Stimulated activated CD4-positive, alpha-beta T cell treated with anti-CD3 and anti-CD28 coated beads, TNF-alpha, amount 100 ng/mL, for 1 hour (primary cell): Measurements from ENCODE around the gene LRRC3.
A peak's percentile ranks its signal among the peaks of the same experiment; 100 is the strongest.

ENCODE experiments used
- DNase-seq, 3 donors: peaks; one replicate each; pipeline ENCODE4 v3.0.0-alpha.2; 2020; ENCODE audit warnings: low read depth in 3 of 3, low spot score in 1 of 3

The LRRC3 gene

GRCh38 chr21:44477131-44477530, 21.8 kb downstream of the LRRC3 start:
- no peak for DNase-seq

- no peak for DNase-seq
These were observed 22.4 kb downstream of the LRRC3 start for GRCh38 chr21:44477712-44478111.

GRCh38 chr21:44478124-44478800, 23.0 kb downstream of the LRRC3 start:
- no peak for DNase-seq

GRCh38 chr21:44478801-44479167, 23.5 kb downstream of the LRRC3 start:
- DNase-seq, result no peak

GRCh38 chr21:44479556-44480199, 24.4 kb downstream of the LRRC3 start:
- DNase-seq, result peak in 1 of 3 donors; percentile 24

- no peak for DNase-seq
These were observed 25.1 kb downstream of the LRRC3 start for GRCh38 chr21:44480200-44481053.

- no peak for DNase-seq
These were observed 27.4 kb downstream of the LRRC3 start for GRCh38 chr21:44482581-44483287.

GRCh38 chr21:44483288-44484237, 28.3 kb downstream of the LRRC3 start:
- no peak for DNase-seq

DNA sequence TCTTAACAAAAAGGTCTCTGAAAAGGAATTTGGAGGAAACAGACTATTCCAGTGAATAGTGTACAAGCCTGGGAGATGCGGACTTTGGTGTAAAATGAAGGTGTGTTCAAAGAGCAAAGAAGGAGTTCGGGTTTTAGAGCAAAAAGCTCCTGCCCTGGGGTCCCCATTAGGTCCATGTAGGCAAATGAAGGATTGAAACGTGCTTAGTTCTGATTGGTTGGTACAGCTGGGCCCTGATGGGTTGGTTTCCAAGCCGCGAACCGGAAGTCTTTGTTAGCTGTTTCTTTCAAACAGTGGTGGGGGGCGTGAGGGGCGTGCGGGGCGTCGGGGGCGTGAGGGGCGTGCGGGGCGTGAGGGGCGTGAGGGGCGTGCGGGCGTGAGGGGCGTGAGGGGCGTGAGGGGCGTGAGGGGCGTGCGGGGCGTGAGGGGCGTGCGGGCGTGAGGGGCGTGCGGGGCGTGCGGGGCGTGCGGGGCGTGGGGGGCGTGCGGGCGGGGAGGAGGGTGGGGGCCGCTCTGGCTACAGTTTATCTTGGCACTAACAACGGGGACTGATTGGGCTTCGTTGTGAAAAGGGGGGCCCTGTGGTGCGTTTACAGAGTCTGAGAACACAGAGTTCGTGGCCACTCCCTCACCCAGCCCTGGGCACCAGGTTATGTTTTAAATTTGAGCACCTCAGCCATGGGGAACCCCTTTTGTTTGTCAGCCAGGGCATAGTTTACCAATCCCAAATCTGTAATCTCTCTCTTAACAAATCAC, 29.4 kb downstream of the LRRC3 start:
- no peak for DNase-seq

GRCh38 chr21:44485254-44485793, 30.0 kb downstream of the LRRC3 start:
- peak in 1 of 3 donors; percentile 38 for DNase-seq

- no peak for DNase-seq
These were observed 30.5 kb downstream of the LRRC3 start for GRCh38 chr21:44485796-44486195.

DNA sequence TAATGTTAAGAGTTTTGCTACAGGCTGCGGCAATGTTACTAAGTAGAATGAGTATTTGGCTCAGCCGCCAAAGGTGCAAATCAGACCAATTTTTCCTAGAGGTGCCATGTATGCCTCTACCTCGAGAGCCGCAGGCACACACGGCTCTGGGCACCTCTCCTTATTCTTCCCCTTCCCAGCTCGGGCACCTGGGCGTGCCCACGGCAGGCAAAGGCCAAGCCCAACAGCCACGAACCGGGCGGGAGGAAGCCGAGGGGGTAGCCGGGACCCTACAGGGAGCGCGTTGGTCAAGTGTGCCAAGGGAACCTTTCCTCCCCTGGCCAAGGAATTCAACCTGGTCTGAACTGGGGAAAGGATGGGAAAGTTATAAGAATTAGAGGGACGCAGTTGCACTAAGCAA, 31.0 kb downstream of the LRRC3 start:
- no peak for DNase-seq

DNA sequence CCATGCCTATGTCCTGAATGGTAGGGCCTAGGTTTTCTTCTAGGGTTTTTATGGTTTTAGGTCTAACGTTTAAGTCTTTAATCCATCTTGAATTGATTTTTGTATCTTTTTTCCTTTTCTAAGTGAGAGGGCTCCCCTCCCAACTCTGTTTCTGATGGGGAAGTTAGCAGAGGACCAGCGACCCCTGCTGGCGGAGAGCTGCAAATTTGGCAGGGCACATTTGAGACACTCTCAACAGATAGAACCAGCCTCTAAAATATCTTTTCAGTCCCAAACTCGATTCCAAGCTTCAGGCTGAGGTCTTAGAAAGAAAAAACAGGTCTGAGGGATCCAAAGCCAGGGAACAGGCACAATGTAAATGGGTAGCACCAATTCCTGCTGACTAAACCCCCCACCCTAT, 32.5 kb downstream of the LRRC3 start:
- peak in 1 of 3 donors; percentile 26 for DNase-seq

DNA sequence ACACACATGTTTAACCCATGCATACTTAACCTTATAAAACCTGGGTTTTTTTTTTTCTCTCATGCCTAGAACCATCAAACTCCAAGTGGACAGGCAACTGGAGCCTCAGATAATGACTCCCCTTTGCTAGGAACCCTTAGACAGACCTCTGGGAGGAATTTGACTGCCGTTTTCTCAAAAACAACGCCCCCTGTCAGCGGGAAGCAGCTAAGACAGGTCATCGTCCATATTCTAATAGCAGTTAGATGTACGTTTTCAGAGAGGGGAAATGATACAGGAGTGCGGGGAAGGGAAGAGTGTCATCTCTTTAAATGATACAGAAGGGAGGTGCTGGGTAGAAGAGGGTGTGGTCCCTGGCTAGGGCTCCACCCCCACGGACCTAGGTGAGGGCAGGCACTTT, 34.7 kb downstream of the LRRC3 start:
- no peak for DNase-seq

DNA sequence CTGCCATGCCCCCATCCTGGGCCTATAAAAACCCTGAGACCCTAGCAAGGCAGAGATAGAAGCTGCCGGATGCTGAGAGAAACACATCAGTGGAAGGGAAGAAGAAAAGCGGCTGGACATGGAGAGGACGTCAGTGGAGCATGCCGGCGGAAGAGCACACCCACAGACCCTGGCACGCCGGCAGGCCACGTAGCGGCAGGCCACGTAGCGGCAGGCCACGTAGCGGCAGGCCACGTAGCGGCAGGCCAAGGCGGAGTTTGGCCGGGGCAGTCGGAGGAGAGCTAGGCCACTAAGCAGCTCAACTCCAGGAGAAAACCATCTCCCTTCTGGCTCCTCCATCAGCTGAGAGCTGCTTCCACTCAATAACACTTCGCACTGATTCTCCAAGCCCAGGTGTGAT, 35.1 kb downstream of the LRRC3 start:
- no peak for DNase-seq

- DNase-seq, result no peak
These were observed 35.5 kb downstream of the LRRC3 start for GRCh38 chr21:44490816-44491215.

DNA sequence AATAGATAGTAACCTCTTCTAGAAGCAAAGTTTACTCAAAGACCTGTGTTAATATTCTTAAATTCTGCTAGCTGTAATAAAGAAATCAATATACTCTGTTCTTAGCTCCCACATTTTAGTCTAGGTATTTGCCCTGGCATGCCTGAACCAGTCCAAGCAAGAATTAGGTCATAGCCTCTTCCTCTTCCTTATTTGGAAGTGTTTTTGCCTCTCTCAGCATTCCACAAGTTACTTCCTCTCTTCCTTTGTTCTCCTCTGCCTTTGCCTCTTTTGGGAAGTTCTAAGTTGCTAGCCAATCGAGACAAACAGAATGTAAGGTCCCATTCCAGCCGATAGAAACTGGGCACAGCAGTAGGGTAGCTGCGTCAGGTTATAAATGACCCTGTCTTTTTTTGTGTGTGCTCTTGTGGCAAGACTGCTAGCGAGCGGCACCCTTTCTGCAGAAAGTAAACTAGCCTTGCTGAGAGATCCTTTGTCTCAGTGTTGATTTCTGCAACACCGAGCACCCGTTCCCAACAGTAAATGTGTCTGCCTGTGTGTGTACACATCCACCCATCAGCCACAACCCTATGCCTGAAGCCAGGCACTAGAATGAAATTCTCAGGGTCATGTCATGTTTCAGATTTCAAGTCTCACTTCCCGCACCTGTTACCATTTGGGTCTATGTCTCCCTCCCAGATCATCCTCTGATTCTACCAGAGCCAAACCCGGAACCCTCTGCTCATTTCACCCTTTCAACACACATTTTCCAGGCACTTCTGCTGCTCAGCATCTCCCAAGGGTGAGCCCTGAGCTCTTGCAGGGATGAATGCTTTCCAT, 37.5 kb downstream of the LRRC3 start:
- no peak for DNase-seq

GRCh38 chr21:44494418-44494817, 39.1 kb downstream of the LRRC3 start:
- no peak for DNase-seq

DNA sequence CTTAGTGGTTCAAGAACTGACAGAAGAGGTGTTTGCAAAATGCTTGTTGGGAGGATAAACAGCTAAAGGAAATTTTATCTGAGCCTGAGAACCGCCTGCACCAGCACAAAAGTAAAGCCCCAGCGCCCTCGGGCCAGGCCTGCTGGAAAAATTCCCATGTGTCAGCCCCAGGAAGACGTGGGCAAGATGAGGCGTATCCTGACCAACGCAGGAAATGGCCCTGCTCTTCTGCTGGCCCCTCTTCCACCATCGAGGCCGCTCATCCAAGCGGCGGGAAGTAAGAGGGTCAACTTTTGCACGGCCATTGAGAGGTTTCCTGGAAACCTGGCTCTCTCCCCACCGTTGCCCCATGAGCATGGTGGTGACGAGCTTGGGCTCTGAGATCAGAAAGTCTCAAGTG, 39.6 kb downstream of the LRRC3 start:
- no peak for DNase-seq
